Neural progenitor cell (in vitro differentiated cells): Measurements from ENCODE around the gene BTBD9. TPM values are rescaled to one million over a fixed set of nuclear protein-coding genes. Genes with fewer than 3 reads are reported as not detected.

ENCODE experiments used
- DNase-seq: peaks from one replicate; pipeline ENCODE4 v3.0.0-alpha.2; 2016; ENCODE audit warnings: low spot score
- H2AFZ ChIP-seq: fragments of 200-600 bp; sonication (generic); replicated peaks from 2 replicates; pipeline ENCODE4 v1.6.1; 2016; ENCODE audit warnings: antibody characterized with exemption
- H3F3A ChIP-seq: fragments of 200-600 bp; sonication (generic); 2 replicates; pipeline ENCODE4 v1.6.1; 2016; ENCODE audit warnings: antibody characterized with exemption, low read depth
- H3K27ac ChIP-seq: fragments of 200-600 bp; sonication (generic); 2 replicates; pipeline ENCODE4 v1.5.1; 2016; ENCODE audit warnings: mild to moderate bottlenecking
- H3K27me3 ChIP-seq: fragments of 200-600 bp; sonication (generic); 2 replicates; pipeline ENCODE4 v1.6.1; 2016; ENCODE audit warnings: mild to moderate bottlenecking, moderate library complexity
- H3K36me3 ChIP-seq: fragments of 200-600 bp; sonication (generic); 2 replicates; pipeline ENCODE4 v1.5.1; 2016
- H3K4me1 ChIP-seq: fragments of 200-600 bp; sonication (generic); 2 replicates; pipeline ENCODE4 v1.6.1; 2016; ENCODE audit warnings: mixed run types
- H3K4me2 ChIP-seq: fragments of 200-600 bp; sonication (generic); 2 replicates; pipeline ENCODE4 v1.6.1; 2016
- H3K4me3 ChIP-seq: fragments of 200-600 bp; sonication (generic); 2 replicates; pipeline ENCODE4 v1.5.1; 2016
- H3K79me2 ChIP-seq: fragments of 200-600 bp; sonication (generic); 2 replicates; pipeline ENCODE4 v1.6.1; 2016; ENCODE audit warnings: low read depth
- H3K9ac ChIP-seq: fragments of 200-600 bp; sonication (generic); 2 replicates; pipeline ENCODE4 v1.6.1; 2016
- H3K9me3 ChIP-seq: fragments of 200-600 bp; sonication (generic); 2 replicates; pipeline ENCODE4 v1.5.1; 2016; ENCODE audit warnings: low read depth
- H4K20me1 ChIP-seq: fragments of 200-600 bp; sonication (generic); 2 replicates; pipeline ENCODE4 v1.6.1; 2016; ENCODE audit warnings: low read depth
- H3K27ac Mint-ChIP-seq: 3 replicates; pipeline ENCODE4 v1.8.0; 2021; ENCODE audit warnings: mixed read lengths
- H3K27me3 Mint-ChIP-seq: 2 replicates; pipeline ENCODE4 v1.8.0; 2022; ENCODE audit warnings: low read depth, mild to moderate bottlenecking, inconsistent platforms, moderate library complexity, mixed read lengths; ENCODE audit not compliant: insufficient read depth
- H3K36me3 Mint-ChIP-seq: 3 replicates; pipeline ENCODE4 v1.8.0; 2021; ENCODE audit warnings: mixed read lengths
- H3K4me1 Mint-ChIP-seq: 3 replicates; pipeline ENCODE4 v1.8.0; 2021; ENCODE audit warnings: mixed read lengths
- H3K4me3 Mint-ChIP-seq: 3 replicates; pipeline ENCODE4 v1.8.0; 2021; ENCODE audit warnings: mild to moderate bottlenecking, moderate library complexity, mixed read lengths
- H3K9me3 Mint-ChIP-seq: 3 replicates; pipeline ENCODE4 v1.8.0; 2020; ENCODE audit warnings: mixed read lengths
- EZH2 ChIP-seq: fragments of 200-600 bp; sonication (generic); IDR thresholded peaks from 2 replicates; pipeline ENCODE4 v1.6.1; 2017; ENCODE audit warnings: antibody characterized with exemption, mild to moderate bottlenecking, moderate library complexity
- EZH2phosphoT487 ChIP-seq: fragments of 200-600 bp; sonication (generic); IDR thresholded peaks from 2 replicates; pipeline ENCODE4 v1.6.1; 2017; ENCODE audit warnings: antibody characterized with exemption
- total RNA-seq: library from RNA; depleted of rRNA; stranded (reverse); fragments of >200 nt; gene quantifications from 2 replicates; pipeline ENCODE4 v1.2.3, GENCODE V29; 2015; ENCODE audit warnings: low replicate concordance
- TF ChIP-seq, protein P1 (sequence below): fragments of 200-600 bp; sonication (generic); IDR thresholded peaks from 2 replicates; pipeline ENCODE4 v1.5.1; 2017; ENCODE audit warnings: antibody characterized with exemption, mild to moderate bottlenecking

The BTBD9 gene
- total RNA-seq, 1 donor from 2014 or later = 16.9 TPM

DNA sequence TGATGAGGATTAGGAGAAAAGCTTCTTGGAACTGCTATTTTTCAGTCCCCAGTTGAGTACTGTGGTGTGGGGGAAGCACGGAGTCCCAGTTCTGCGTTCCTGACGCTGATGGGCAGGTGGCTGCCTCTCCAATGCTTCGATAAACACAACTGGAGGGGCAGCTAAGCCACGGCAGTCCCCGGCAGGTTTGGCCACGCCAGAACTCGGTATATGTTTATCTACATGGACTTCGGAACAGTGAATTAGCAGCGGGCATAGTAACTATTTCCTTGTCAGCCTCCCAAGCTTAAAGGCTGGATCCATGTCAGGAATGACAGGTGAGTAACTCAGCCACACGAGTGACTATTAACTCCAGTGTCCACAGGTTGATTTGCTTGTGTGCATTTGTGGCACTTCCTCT, 465.8 kb downstream of the BTBD9 start:
- Histone ChIP-seq H4K20me1 (peaks cover 23% of the 10 kb centered on the region), H3K79me2 (no peaks in the 10 kb centered on the region), H3F3A (peaks cover 16% of the 10 kb centered on the region), H3K27me3 (no peaks in the 10 kb centered on the region), H3K4me3 (no peak overlapping the region), H3K4me1 (peaks cover 30% of the 10 kb centered on the region), H3K4me2 (no peak overlapping the region), H3K36me3 (no peaks in the 10 kb centered on the region), H3K9me3 (no peaks in the 10 kb centered on the region), H2AFZ (no peak overlapping the region), H3K9ac (no peak overlapping the region), H3K27ac (no peak overlapping the region)
- Mint-ChIP-seq H3K27ac (no peak overlapping the region), H3K36me3 (peaks cover 8% of the 10 kb centered on the region), H3K27me3 (peaks cover 8% of the 10 kb centered on the region), H3K9me3 (no peaks in the 10 kb centered on the region), H3K4me1 (peaks cover 58% of the 10 kb centered on the region), H3K4me3 (no peak overlapping the region)
- TF ChIP-seq, protein P1, sequence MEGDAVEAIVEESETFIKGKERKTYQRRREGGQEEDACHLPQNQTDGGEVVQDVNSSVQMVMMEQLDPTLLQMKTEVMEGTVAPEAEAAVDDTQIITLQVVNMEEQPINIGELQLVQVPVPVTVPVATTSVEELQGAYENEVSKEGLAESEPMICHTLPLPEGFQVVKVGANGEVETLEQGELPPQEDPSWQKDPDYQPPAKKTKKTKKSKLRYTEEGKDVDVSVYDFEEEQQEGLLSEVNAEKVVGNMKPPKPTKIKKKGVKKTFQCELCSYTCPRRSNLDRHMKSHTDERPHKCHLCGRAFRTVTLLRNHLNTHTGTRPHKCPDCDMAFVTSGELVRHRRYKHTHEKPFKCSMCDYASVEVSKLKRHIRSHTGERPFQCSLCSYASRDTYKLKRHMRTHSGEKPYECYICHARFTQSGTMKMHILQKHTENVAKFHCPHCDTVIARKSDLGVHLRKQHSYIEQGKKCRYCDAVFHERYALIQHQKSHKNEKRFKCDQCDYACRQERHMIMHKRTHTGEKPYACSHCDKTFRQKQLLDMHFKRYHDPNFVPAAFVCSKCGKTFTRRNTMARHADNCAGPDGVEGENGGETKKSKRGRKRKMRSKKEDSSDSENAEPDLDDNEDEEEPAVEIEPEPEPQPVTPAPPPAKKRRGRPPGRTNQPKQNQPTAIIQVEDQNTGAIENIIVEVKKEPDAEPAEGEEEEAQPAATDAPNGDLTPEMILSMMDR = no peak
- TF ChIP-seq EZH2phosphoT487 = no peak
- TF ChIP-seq EZH2 = no peak
- DNase-seq = no peak

DNA sequence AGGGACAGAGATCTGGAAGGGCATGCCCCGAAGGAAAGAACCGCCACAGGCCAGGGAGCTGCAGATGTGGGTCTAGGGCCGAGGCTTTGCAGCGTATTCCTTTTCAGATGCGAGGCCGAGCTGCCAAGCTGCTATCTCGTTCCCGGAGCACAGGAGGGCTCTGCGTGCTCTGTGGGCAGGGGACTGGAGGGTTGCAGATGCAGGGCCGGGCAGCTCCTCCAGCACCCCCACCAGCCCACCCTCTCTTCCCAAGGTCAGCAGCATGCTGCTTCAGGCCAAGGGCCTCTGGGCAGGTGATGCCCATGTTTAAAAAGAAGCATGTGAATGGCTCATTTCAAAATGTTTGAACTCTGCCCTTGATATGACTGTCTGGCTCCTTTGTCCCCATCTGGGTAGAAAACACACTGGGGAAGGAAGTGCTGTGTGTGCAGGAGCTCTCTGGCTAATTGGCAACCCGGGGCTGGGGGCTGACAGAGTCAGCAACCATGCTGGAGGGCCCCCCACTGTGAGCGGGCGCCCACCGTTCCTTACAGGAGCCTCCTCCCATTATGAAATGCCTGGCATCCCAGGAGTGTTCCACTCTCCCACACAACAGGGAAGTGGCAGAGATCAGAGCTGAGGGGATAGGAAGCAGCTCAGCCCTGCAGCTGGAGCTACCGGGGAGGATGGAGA, 466.9 kb downstream of the BTBD9 start:
- no peaks in the 10 kb centered on the region for H3K27me3 ChIP-seq
- Mint-ChIP-seq H3K27me3 (peaks cover 5% of the 10 kb centered on the region), H3K4me3 (no peak overlapping the region), H3K4me1 (peaks cover 51% of the 10 kb centered on the region), H3K36me3 (peaks cover 8% of the 10 kb centered on the region), H3K9me3 (no peaks in the 10 kb centered on the region), H3K27ac (no peak overlapping the region)
- H2AFZ ChIP-seq = no peak overlapping the region
- H3K79me2 ChIP-seq = no peaks in the 10 kb centered on the region
- H4K20me1 ChIP-seq = peaks cover 23% of the 10 kb centered on the region
- H3K36me3 ChIP-seq = no peaks in the 10 kb centered on the region
- DNase-seq = no peak
- H3K9me3 ChIP-seq = no peaks in the 10 kb centered on the region
- no peak overlapping the region for H3K27ac ChIP-seq
- H3F3A ChIP-seq = peaks cover 16% of the 10 kb centered on the region
- H3K4me2 ChIP-seq = no peak overlapping the region
- TF ChIP-seq EZH2phosphoT487 (no peak), EZH2 (no peak)
- TF ChIP-seq, protein P1 = no peak
- no peak overlapping the region for H3K9ac ChIP-seq
- peaks cover 30% of the 10 kb centered on the region for H3K4me1 ChIP-seq
- H3K4me3 ChIP-seq = no peak overlapping the region

DNA sequence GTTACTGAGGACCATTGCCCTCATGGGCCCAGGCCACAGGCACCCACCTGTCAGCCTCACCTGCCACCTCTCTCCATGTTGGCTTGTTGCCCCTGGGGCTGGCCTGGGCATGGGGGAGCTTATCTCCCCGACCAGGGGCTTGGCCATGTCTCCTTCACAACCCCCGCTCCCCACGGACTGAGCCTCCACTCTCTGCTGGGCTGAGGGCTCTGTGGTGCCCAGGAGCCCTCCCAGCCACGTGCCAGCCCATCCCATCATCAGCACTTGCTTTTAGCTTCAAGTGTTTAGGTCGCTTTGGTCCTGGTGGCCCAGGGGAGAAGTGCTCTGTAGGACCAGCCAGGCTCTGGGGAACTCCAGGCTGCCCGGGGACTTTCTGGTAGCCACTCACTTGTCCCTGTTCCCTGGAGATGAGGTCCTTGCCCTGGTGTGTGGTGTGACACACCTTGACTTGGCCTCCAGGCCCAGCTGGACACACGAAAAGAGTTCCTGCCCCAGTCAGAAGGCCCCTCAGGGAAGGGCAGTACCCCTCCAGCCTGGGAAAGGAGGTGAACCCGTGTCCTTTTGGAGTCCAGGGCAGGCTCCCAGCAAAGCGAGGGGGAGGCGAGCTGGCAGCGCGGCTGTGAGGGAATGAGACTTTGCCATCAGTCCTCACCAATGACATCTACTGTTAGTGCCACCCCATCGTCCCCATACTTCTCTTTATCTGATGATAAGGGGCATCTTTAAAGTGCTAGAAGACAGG, 467.6 kb downstream of the BTBD9 start:
- H3K36me3 ChIP-seq = no peaks in the 10 kb centered on the region
- no peak overlapping the region for H3K9ac ChIP-seq
- Mint-ChIP-seq H3K27ac (no peak overlapping the region), H3K4me3 (no peak overlapping the region), H3K36me3 (peaks cover 8% of the 10 kb centered on the region), H3K4me1 (peaks cover 47% of the 10 kb centered on the region), H3K27me3 (peaks cover 5% of the 10 kb centered on the region), H3K9me3 (no peaks in the 10 kb centered on the region)
- no peak overlapping the region for H3K4me3 ChIP-seq
- H2AFZ ChIP-seq = no peak overlapping the region
- no peaks in the 10 kb centered on the region for H3K9me3 ChIP-seq
- H3K27me3 ChIP-seq = no peaks in the 10 kb centered on the region
- TF ChIP-seq, protein P1 = no peak
- TF ChIP-seq EZH2 = no peak
- no peak for TF ChIP-seq EZH2phosphoT487
- DNase-seq = no peak
- peaks cover 22% of the 10 kb centered on the region for H3K4me1 ChIP-seq
- H3K79me2 ChIP-seq = no peaks in the 10 kb centered on the region
- peaks cover 14% of the 10 kb centered on the region for H3F3A ChIP-seq
- H3K27ac ChIP-seq = no peak overlapping the region
- H4K20me1 ChIP-seq = peaks cover 16% of the 10 kb centered on the region
- no peak overlapping the region for H3K4me2 ChIP-seq
